Activated T-helper 17 cell treated with anti-CD3 and anti-CD28 coated beads, Interleukin-2, amount 50 U/mL, for 72 hours (primary cell): ENCODE data around the gene NEO1. TPM values are rescaled to one million over a fixed set of nuclear protein-coding genes. Genes with fewer than 3 reads are reported as not detected.
A peak's percentile ranks its signal among the peaks of the same experiment; 100 is the strongest.
"Not testable (repeated sequence)": the region's sequence is repeated elsewhere in the genome, so short reads cannot be mapped to it uniquely, and the experiment has no call there.

Source experiments
- ATAC-seq: fragments of 150-1000 bp; cut with Tn5 transposase; replicated peaks from 2 replicates; pipeline ENCODE4 v1.10.0; 2021; ENCODE audit warnings: mild to moderate bottlenecking, moderate library complexity
- H3K27ac Mint-ChIP-seq: one replicate; pipeline ENCODE4 v1.8.0; 2022; ENCODE audit warnings: mixed read lengths
- H3K27me3 Mint-ChIP-seq: one replicate; pipeline ENCODE4 v1.8.0; 2022; ENCODE audit warnings: mixed read lengths
- H3K36me3 Mint-ChIP-seq: one replicate; pipeline ENCODE4 v1.8.0; 2022; ENCODE audit warnings: low read depth, mild to moderate bottlenecking, mixed read lengths
- H3K4me1 Mint-ChIP-seq: one replicate; pipeline ENCODE4 v1.8.0; 2022; ENCODE audit warnings: mixed read lengths
- H3K4me3 Mint-ChIP-seq: one replicate; pipeline ENCODE4 v1.8.0; 2022; ENCODE audit warnings: mild to moderate bottlenecking, mixed read lengths
- H3K9me3 Mint-ChIP-seq: one replicate; pipeline ENCODE4 v1.8.0; 2022; ENCODE audit warnings: mixed read lengths
- total RNA-seq, 2 donors: library from RNA; stranded (reverse); gene quantifications; one replicate each; pipeline ENCODE4 v1.2.3, GENCODE V29; 2022

Gene NEO1
- total RNA-seq, 2 donors from 2014 or later = 8.8 to 8.9 TPM

DNA sequence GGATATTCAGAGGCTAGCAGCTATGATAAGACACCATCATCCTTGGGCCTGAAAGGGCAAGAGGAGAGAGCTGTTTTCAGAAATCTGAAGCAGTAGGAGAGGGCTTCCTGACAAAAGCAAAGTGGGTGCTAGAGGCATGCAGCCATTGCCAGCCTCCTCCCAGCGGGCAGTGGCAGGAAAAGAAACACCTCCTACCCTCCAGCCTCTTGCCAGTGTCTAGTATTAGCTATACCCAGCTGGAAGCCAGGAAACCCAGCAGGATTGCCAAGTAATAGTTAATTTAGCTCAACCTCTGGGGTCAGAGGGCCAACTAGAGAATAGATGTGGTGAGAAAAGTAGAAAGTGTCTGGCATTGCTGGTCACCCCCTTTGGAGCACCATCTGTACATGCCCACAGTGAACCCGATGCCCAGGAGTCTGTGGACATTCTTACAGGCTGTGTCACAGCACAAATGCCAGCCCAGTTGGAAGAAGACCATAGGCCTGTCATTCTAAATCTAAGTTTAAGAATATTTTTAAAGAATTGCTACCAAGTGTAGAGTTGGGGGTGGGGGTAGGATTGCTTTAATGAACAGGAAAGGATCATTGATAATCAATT lies 231.2 kb downstream of the NEO1 start:
- Mint-ChIP-seq H3K4me3 (no peak overlapping the region), H3K27ac (no peak overlapping the region), H3K27me3 (no peaks in the 10 kb centered on the region), H3K9me3 (no peaks in the 10 kb centered on the region), H3K36me3 (peaks cover 49% of the 10 kb centered on the region), H3K4me1 (peaks cover 10% of the 10 kb centered on the region)
- ATAC-seq = no peak

DNA sequence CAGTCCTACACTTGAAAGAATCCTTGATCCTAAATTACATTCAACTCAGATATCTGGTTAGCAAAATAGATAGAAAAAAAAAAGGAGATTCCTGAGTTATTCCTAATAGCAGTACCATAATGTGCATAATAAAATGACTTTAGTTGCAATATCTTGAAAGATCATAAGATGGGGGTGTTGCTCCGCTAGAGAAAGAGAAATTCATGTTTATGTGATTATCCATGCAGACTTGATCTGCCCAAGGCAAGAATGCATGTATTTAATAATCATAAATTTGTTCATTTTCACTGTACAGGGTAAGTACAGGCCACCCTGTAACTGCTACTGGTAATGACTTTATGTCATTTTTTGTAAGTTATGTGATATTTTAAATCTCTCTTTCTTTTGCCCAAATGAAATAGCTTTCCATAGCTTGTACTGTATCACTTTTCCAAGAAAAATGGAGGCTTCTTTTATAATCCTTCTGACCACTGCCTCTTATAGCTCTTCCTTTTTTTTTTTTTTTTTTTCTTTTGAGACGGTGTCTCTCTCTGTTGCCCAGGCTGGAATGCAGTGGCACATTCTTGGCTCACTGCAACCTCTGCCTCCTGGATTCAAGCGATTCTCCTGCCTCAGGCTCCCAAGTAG lies 231.9 kb downstream of the NEO1 start:
- Mint-ChIP-seq H3K4me1 (peaks cover 10% of the 10 kb centered on the region), H3K27ac (no peak overlapping the region), H3K4me3 (no peak overlapping the region), H3K9me3 (no peaks in the 10 kb centered on the region), H3K27me3 (no peaks in the 10 kb centered on the region), H3K36me3 (peaks cover 57% of the 10 kb centered on the region)
- no peak for ATAC-seq

DNA sequence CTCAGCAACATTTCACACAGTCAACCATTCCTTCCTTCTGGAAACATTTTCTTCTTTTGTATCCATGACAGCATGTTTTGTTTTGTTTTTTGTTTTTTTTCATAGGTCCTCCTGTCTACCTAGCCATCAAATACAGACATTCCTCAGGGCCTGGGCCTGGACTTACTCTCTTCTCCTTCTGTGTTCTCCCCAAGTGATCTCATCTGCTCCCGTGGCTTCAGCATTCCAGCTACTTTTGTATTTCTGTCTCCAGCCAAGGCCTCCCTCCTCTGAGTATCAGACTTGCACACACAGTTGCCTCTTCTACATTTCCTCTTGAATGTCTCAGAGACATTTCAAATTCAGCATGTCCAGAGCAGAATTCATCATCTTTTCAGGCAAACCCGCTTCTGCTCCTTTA lies 234.0 kb downstream of the NEO1 start:
- no peaks in the 10 kb centered on the region for H3K9me3 Mint-ChIP-seq
- H3K27me3 Mint-ChIP-seq = no peaks in the 10 kb centered on the region
- H3K4me1 Mint-ChIP-seq = peaks cover 10% of the 10 kb centered on the region
- H3K4me3 Mint-ChIP-seq = peak overlapping the region; percentile 11
- peak overlapping the region; percentile 75 for H3K27ac Mint-ChIP-seq
- peaks cover 71% of the 10 kb centered on the region for H3K36me3 Mint-ChIP-seq
- no peak for ATAC-seq

DNA sequence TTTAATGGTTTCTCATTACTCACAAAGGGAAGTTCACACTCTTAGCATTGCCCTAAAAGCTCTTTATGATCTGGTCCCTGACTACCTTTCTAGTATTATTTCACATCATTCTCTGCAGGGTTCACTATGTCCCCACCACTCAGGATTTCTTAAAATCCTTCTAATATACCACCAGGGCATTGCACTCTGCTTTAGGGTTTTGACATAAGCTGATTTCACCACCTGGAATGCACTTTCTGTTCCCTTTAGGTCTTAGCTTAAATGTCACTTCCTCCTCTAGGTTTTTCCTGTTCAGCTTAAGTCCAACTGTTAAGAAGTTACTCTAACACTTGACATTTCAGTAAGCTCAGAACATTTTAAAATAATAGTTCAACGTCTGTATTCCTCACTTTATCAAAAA lies 234.8 kb downstream of the NEO1 start:
- ATAC-seq = no peak
- H3K36me3 Mint-ChIP-seq = peaks cover 71% of the 10 kb centered on the region
- H3K9me3 Mint-ChIP-seq = no peaks in the 10 kb centered on the region
- H3K27me3 Mint-ChIP-seq = no peaks in the 10 kb centered on the region
- no peak overlapping the region for H3K4me3 Mint-ChIP-seq
- H3K4me1 Mint-ChIP-seq = peaks cover 10% of the 10 kb centered on the region
- peak overlapping the region; percentile 75 for H3K27ac Mint-ChIP-seq

DNA sequence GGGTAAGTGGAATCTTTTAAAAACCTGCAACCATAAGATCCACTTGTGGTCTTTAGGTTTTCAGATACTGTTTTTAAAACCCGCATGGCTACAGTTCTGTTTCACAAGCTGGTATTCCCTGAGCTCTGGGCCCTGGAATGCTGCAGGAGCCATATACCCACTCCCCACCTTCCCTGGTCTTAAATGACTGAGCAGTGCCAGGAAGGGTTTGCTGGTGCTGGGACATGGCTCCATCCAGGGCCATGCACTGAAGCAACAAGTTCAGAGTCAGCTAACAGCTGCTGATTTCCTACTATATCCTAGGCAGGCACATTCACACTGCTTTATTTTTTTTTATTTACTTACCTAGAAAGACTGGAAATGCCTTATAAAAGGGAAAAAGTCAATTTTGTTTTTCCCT lies 239.2 kb downstream of the NEO1 start:
- Mint-ChIP-seq H3K27ac (no peak overlapping the region), H3K4me3 (no peak overlapping the region), H3K36me3 (peaks cover 52% of the 10 kb centered on the region), H3K27me3 (no peaks in the 10 kb centered on the region), H3K9me3 (no peaks in the 10 kb centered on the region), H3K4me1 (no peaks in the 10 kb centered on the region)
- ATAC-seq = no peak

DNA sequence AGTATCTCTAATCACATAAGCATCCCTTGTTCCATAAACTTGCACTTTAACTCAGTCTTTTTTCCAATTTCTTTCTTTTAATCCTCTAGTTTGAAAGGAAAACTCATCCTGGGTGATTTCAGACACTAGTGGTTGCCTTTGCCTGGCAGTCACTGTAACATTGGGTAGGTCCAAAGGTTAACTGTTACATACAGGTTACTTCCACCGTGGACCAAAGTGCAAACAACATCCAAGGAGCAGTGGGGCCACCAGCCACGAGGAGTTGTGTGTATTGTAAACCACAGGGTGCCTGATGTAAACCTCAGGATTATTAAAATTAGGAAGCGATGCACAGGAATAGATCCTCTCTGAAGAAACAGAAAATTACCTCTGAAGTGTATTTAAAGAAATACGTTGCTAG lies 241.5 kb downstream of the NEO1 start:
- Mint-ChIP-seq H3K27ac (no peak overlapping the region), H3K36me3 (peaks cover 34% of the 10 kb centered on the region), H3K4me3 (no peak overlapping the region), H3K9me3 (no peaks in the 10 kb centered on the region), H3K27me3 (no peaks in the 10 kb centered on the region), H3K4me1 (no peaks in the 10 kb centered on the region)
- no peak for ATAC-seq

DNA sequence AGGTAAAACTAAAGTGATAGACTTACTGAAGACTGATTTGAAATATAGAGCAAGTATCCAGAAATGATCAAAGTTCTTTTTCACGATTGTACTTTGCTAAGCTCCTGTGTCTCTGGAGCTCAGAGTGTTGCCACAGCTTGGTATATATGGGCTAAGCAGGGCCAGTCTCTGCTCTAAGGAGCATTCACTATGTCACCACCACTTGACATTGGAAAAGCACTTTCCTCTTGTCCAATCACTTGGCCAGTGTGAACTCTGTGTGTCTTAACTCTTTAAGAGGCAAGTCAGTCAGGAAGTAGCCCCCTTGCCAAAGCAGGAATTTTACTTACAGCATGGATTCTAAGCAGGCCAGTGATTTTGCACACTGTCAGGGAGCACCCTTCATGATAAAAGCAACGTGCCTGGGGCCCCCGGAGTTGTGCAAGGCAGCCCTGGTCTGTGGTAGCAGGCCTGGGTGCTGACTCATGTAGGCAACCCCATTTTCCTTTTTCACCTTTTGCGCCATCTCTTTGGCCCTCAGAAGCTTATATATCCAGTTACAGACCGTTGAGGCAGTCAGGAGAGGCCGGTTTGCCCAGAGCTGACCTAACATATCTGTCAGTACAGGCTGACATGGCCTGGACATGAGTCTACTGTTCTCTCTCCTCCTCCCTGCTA lies 243.5 kb downstream of the NEO1 start:
- no peak for ATAC-seq
- no peak overlapping the region for H3K27ac Mint-ChIP-seq
- H3K36me3 Mint-ChIP-seq = peaks cover 26% of the 10 kb centered on the region
- no peaks in the 10 kb centered on the region for H3K27me3 Mint-ChIP-seq
- no peak overlapping the region for H3K4me3 Mint-ChIP-seq
- H3K4me1 Mint-ChIP-seq = no peaks in the 10 kb centered on the region
- H3K9me3 Mint-ChIP-seq = no peaks in the 10 kb centered on the region

DNA sequence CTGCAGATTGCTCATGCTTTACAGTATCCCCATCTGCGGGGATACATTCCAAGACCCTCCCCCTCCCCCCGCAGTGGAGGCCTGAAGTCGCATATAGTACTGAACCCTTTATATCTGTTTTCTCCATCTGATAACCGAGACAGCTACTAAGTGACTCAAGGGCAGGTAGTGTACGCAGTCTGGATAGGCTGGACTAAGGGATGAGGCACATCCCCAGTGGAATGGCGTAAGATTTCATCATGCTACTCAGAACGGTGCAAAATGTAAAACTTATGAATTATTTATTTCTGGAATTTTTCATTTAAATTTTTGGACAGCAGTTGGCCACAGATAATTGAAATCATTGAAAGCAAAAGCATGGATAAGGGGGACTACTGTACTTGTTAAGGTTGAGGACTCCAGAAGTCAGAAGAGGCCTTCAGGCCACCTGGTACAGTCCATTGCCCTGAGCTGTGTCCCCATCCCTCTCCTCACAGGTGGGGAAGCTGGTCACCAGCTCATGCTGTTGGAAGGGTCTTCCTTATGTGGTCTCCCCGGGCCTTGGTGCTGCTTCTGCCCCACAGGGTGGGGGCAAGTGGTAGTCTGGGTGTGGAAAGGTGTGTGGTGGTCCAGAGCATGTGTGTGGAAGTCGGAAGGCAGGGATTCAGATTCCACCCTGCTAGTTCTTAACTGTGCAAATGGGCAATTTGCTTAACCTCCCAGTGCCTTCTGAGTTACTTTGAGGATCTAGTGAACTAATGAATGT lies 244.5 kb downstream of the NEO1 start:
- Mint-ChIP-seq H3K27ac (no peak overlapping the region), H3K36me3 (peaks cover 33% of the 10 kb centered on the region), H3K4me1 (no peaks in the 10 kb centered on the region), H3K27me3 (no peaks in the 10 kb centered on the region), H3K9me3 (no peaks in the 10 kb centered on the region), H3K4me3 (no peak overlapping the region)
- ATAC-seq = no peak

DNA sequence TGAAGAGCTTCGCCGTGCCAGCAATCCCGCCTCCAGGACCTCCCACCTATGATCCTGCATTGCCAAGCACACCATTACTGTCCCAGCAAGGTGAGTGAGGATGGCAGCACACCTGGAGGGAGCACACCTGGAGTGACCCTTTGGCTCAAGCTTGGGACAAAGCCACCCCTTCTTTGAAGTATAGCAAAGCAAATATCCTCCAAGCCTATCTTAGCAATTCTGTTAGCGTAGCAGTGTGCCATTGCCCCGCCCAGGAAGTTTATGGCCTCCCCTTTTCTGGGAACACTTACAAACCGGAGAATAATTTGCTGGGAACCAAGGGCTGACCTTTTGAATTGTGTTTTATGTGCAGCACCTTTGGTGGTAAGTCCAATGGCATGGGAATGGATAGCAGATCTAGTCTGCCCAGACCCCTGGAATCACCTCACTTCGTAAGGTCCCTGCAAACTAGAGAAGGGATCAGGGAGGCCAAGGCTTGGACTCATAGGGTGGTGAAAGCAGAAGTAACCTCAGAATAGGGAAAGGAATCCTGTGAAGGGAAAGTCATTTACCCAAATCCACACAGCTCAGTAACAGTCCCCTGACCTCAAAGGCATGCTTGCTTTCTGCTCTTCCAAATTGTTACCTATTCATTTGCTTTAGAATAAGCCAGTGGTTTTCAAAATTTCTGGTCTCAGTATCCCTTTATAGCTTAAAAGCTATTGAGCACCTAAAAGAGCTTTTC lies 246.4 kb downstream of the NEO1 start:
- Mint-ChIP-seq H3K36me3 (peaks cover 45% of the 10 kb centered on the region), H3K4me1 (peaks cover 11% of the 10 kb centered on the region), H3K4me3 (no peak overlapping the region), H3K9me3 (no peaks in the 10 kb centered on the region), H3K27me3 (no peaks in the 10 kb centered on the region), H3K27ac (no peak overlapping the region)
- no peak for ATAC-seq

DNA sequence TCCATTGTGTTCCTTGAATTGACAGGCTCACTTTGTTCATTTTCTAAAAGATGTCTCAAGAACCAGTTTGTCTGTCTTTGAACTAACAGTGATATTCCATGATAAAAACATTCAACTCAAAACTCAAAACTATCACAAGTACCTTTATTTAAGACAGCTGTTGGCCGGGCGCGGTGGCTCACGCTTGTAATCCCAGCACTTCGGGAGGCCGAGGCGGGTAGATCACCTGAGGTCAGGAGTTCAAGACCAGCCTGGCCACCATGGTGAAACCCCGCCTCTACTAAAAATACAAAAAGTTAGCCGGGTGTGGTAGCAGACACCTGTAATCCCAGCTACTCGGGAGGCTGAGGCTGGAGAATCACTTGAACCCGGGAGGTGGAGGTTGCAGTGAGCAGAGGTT lies 248.0 kb downstream of the NEO1 start:
- H3K36me3 Mint-ChIP-seq = peaks cover 43% of the 10 kb centered on the region
- H3K27ac Mint-ChIP-seq, H3K9me3 Mint-ChIP-seq, H3K27me3 Mint-ChIP-seq, H3K4me3 Mint-ChIP-seq, ATAC-seq: not testable (repeated sequence)
- H3K4me1 Mint-ChIP-seq = peaks cover 12% of the 10 kb centered on the region

DNA sequence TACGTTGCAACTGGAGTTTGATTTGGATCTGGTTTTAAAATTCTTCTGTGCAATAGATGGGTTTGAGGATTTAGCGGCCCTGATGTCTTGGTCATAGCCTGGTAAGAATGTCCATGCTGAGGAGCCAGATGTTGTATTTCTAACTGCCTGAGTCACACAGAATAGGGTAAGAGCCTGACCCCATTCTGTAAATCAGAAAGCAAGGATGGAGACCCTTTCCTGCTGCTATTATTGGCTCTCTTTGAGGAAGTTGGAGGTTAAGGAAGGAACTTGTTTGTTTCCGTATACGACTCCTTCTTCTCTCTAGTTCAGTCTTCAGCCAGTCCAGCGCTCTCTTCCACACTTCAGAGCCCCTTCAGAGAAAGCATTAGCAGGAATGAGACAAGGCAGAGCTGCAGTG lies 251.4 kb downstream of the NEO1 start:
- H3K27ac Mint-ChIP-seq = no peak overlapping the region

DNA sequence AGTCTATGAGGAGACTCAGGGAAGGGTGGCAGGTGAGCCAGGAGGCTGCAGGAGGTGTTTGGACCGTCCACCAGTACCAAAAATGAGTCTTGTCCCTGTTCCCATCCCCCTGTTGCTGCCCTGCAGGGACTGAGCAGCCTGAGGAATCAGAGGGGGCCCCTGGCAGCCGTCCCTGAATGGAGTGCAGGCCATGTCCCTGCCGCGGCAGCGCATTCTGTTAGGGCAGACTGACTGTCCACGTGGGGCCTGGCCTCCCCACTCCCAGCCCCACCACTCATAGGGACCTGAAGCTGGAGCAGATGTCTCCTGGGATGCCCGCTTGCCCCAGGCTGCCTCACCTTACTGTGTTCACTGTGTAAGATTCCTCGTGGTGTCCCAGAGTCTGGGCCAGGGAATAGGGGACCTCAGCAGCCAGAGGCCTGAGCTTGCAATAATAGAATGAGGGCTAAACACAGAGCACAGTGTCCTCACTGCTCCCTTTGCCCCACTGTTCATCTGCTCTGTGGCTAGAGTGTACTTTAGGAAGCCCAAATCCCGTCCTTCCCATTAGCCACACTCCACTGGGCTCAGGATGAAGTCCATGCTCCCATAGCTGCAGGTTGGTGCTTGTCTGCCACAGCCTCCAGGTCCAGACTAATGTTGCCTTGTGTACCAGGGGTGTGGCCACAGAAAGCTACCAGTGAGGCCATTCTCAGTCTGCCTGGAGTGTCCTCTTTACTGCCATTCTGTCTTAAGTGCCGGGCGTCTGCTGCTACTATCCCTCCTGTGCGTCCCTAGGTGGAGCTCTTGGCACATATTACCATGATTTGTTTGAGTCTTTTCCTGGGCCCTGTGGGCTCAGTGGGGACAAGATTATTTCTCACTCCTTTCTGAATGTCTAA lies 253.3 kb downstream of the NEO1 start:
- H3K27ac Mint-ChIP-seq = no peak overlapping the region
- H3K27me3 Mint-ChIP-seq = no peaks in the 10 kb centered on the region
- no peaks in the 10 kb centered on the region for H3K9me3 Mint-ChIP-seq
- peak; percentile 50 for ATAC-seq
- peaks cover 30% of the 10 kb centered on the region for H3K36me3 Mint-ChIP-seq
- peaks cover 12% of the 10 kb centered on the region for H3K4me1 Mint-ChIP-seq
- no peak overlapping the region for H3K4me3 Mint-ChIP-seq

More for the DNA sequence above, 251.4 kb downstream of the NEO1 start:
- Mint-ChIP-seq H3K27me3 (no peaks in the 10 kb centered on the region), H3K4me3 (no peak overlapping the region), H3K36me3 (peaks cover 39% of the 10 kb centered on the region), H3K9me3 (no peaks in the 10 kb centered on the region), H3K4me1 (peaks cover 12% of the 10 kb centered on the region)
- no peak for ATAC-seq

DNA sequence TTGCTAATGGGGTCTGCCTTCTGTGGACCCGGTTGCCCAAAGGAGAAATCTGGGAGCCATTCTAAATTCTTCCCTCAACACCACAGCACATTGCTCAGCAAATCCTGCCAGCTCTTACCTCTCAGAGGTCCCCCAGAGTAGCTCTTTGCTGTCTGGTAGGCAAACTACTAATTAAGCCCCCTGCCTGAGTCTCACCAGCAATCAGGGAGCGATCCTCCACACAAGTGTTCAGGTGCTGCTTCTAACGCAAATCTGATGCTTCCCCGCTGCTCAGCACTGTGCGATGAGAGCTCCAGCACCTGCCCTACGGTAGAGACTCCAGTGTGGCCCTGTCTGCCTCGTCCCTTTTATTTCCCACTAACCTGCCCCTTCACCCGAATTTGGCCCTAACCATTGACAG lies 256.0 kb downstream of the NEO1 start:
- Mint-ChIP-seq H3K4me1 (peaks cover 5% of the 10 kb centered on the region), H3K36me3 (peaks cover 5% of the 10 kb centered on the region), H3K9me3 (no peaks in the 10 kb centered on the region), H3K27me3 (no peaks in the 10 kb centered on the region), H3K4me3 (no peak overlapping the region), H3K27ac (peak overlapping the region; percentile 39)
- no peak for ATAC-seq
